Colonic mucosa (tissue), 4 donors: ENCODE results near the gene PAK4. TPM values are rescaled to one million over a fixed set of nuclear protein-coding genes. Genes with fewer than 3 reads are reported as not detected.

Source experiments
- DNase-seq: peaks from one replicate; pipeline ENCODE4 v3.0.0-alpha.2; 2020
- H3K27ac ChIP-seq: fragments of 200-600 bp; one replicate; pipeline ENCODE4 v1.8.0; 2021
- H3K27me3 ChIP-seq: fragments of 200-600 bp; one replicate; pipeline ENCODE4 v1.8.0; 2021
- H3K36me3 ChIP-seq: fragments of 200-600 bp; one replicate; pipeline ENCODE4 v1.8.0; 2021
- H3K4me1 ChIP-seq: fragments of 200-600 bp; one replicate; pipeline ENCODE4 v1.8.0; 2021; ENCODE audit warnings: mild to moderate bottlenecking
- H3K4me3 ChIP-seq: fragments of 200-600 bp; one replicate; pipeline ENCODE4 v1.8.0; 2021
- H3K9ac ChIP-seq, 2 donors: one replicate each; pipeline ENCODE4 v1.7.0; 2013; ENCODE audit warnings: control low read depth in 2 of 2, low read depth in 2 of 2, low read length in 2 of 2
- H3K9me3 ChIP-seq: fragments of 200-600 bp; one replicate; pipeline ENCODE4 v1.8.0; 2021
- intact Hi-C: fragments of 100-400 bp; cut with DNase I; formaldehyde crosslinking; loops from one replicate; pipeline ENCODE4 v1.14.1; 2022
- total RNA-seq, 2 donors: library from RNA; stranded (reverse); fragmentation: NEBNext Ultra II Directional in 1 of 2; extraction: Animal tissue kit (Norgen Biotek cat#: 25700) in 1 of 2; gene quantifications; one replicate each; pipeline ENCODE4 v1.2.1, GENCODE V29; 2021
- TF ChIP-seq, protein P1 (sequence below): fragments of 200-600 bp; IDR thresholded peaks from one replicate; pipeline ENCODE4 v1.8.0; 2022; ENCODE audit warnings: antibody characterized with exemption, mild to moderate bottlenecking
- donor health status: healthy.
- donor health status: DM: no; HTN: no; CAD: no.
- donor health status: DM: no; HTN: no; CAD: no.

PAK4 gene
- total RNA-seq, 2 donors from 2014 or later, result 85.5 to 127 TPM

DNA sequence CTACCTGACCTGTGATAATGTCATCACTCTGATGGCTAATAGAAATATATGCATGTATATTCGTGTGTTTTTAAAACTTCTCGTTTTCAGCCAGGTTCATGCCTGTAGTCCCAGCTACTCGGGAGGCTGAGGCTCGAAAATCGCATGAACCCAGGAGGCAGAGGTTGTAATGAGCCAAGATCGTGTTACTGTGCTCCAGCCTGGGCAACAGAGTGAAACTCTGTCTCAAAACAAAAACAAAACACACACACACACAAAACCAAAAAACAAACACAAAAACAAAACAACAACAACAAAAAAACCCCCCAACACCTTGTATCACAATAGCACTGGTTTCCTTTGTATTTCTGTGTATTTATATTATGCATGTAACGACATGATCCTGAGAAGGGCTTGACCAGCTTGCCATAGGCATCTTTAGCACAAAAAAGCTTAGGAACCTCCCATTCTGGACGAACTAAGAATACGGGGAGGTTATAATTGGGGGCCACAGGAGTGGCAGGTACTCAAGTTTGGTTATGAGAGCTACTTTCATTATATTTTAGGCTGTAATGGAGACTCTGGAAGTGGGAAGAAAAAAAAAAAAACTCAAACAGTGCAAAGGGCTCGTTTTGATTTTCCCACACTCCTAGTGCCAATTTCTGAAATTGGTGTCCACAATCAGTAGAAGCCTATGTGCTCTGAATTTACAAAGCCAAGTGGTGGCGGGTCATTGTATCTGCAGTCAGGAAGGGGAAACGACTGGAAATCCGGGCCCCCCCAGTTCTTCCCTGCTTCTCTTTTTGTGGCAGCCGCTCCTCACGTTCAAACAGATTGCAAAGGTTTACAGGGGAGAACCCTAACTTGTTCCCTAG, 42.6 kb upstream of the PAK4 start:
- intact Hi-C loops, result no loop called here
- peaks cover 38% of the 10 kb centered on the region for H3K27me3 ChIP-seq
- H3K9ac ChIP-seq, result no peak overlapping the region
- H3K36me3 ChIP-seq, result no peaks in the 10 kb centered on the region
- H3K4me1 ChIP-seq, result no peaks in the 10 kb centered on the region
- DNase-seq, result no peak
- H3K9me3 ChIP-seq, result no peaks in the 10 kb centered on the region
- H3K27ac ChIP-seq, result no peak overlapping the region
- no peak overlapping the region for H3K4me3 ChIP-seq
- TF ChIP-seq, protein P1, sequence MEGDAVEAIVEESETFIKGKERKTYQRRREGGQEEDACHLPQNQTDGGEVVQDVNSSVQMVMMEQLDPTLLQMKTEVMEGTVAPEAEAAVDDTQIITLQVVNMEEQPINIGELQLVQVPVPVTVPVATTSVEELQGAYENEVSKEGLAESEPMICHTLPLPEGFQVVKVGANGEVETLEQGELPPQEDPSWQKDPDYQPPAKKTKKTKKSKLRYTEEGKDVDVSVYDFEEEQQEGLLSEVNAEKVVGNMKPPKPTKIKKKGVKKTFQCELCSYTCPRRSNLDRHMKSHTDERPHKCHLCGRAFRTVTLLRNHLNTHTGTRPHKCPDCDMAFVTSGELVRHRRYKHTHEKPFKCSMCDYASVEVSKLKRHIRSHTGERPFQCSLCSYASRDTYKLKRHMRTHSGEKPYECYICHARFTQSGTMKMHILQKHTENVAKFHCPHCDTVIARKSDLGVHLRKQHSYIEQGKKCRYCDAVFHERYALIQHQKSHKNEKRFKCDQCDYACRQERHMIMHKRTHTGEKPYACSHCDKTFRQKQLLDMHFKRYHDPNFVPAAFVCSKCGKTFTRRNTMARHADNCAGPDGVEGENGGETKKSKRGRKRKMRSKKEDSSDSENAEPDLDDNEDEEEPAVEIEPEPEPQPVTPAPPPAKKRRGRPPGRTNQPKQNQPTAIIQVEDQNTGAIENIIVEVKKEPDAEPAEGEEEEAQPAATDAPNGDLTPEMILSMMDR, result no peak

GRCh38 chr19:39083599-39083982, 42.0 kb upstream of the PAK4 start:
- Histone ChIP-seq H3K9ac (no peak overlapping the region), H3K36me3 (no peaks in the 10 kb centered on the region), H3K9me3 (no peaks in the 10 kb centered on the region), H3K4me3 (no peak overlapping the region), H3K27me3 (peaks cover 38% of the 10 kb centered on the region), H3K4me1 (no peaks in the 10 kb centered on the region), H3K27ac (no peak overlapping the region)
- intact Hi-C loops, result no loop called here
- TF ChIP-seq, protein P1, result no peak
- DNase-seq, result no peak

GRCh38 chr19:39083983-39084731, 41.4 kb upstream of the PAK4 start, which contains the start of gene ACP7:
TSS of gene ACP7 (plus strand) at chr19:39084368. CDS start at chr19:39085270, 902 bp downstream.
- TF ChIP-seq, protein P1, result no peak
- DNase-seq, result no peak
- H3K4me3 ChIP-seq, result no peak within 1 kb of the TSS
- H3K27ac ChIP-seq, result no peak within 1 kb of the TSS
- intact Hi-C loops, result no loop called here
- no peaks in the 10 kb centered on the region for H3K9me3 ChIP-seq
- H3K27me3 ChIP-seq, result peaks cover 38% of the 10 kb centered on the region
- no peaks in the 10 kb centered on the region for H3K4me1 ChIP-seq
- H3K36me3 ChIP-seq, result no peaks in the 10 kb centered on the region
- H3K9ac ChIP-seq, result no peak within 1 kb of the TSS

- no peak overlapping the region for H3K4me3 ChIP-seq
- no peak overlapping the region for H3K27ac ChIP-seq
- TF ChIP-seq, protein P1, result no peak
- DNase-seq, result no peak
- no peaks in the 10 kb centered on the region for H3K4me1 ChIP-seq
- H3K9ac ChIP-seq, result no peak overlapping the region
- peaks cover 38% of the 10 kb centered on the region for H3K27me3 ChIP-seq
- no peaks in the 10 kb centered on the region for H3K9me3 ChIP-seq
- no peaks in the 10 kb centered on the region for H3K36me3 ChIP-seq
- intact Hi-C loops, result no loop called here
These were observed 40.9 kb upstream of the PAK4 start for GRCh38 chr19:39084732-39085080.

GRCh38 chr19:39085392-39085791, 40.2 kb upstream of the PAK4 start:
- Histone ChIP-seq H3K9ac (no peak overlapping the region), H3K27ac (no peak overlapping the region), H3K4me3 (no peak overlapping the region), H3K36me3 (no peaks in the 10 kb centered on the region), H3K4me1 (no peaks in the 10 kb centered on the region), H3K9me3 (no peaks in the 10 kb centered on the region), H3K27me3 (peaks cover 38% of the 10 kb centered on the region)
- DNase-seq, result no peak
- intact Hi-C loops, result no loop called here
- TF ChIP-seq, protein P1, result no peak
